ENCODE measurements around the gene EXOC6B. TPM values are rescaled to one million over a fixed set of nuclear protein-coding genes. Genes with fewer than 3 reads are reported as not detected.

The EXOC6B gene
- total and polyA plus RNA-seq, 11 donors = 18.4 to 192 (median 143) TPM

- 79 to 85% (median 83%) methylated on average over 2 of the region's 2 CpGs for WGBS, 4 donors
- H3K27me3 ChIP-seq = no peaks in the 10 kb centered on the region
- no peak overlapping the region for H3K27ac ChIP-seq
- ATAC-seq = peak in 3 of 4 donors; percentile 37 to 76 (median 70)
- TF ChIP-seq CTCF (IDR thresholded peaks at IDR 0.05) (peak in 1 of 12 donors; percentile 8), POLR2A (IDR thresholded peaks at IDR 0.05) (no peak)
- peaks cover 0 to 11% (median 3%) of the 10 kb centered on the region in 12 donors for H3K4me1 ChIP-seq
- DNase-seq = no peak
- no peaks in the 10 kb centered on the region for H3K36me3 ChIP-seq
- no peaks in the 10 kb centered on the region for H3K9me3 ChIP-seq
- H3K4me3 ChIP-seq = no peak overlapping the region
- intact Hi-C loops (cut with DNase I) = no loop called here
Observed at GRCh38 chr2:72198532-72199241, 627.1 kb downstream of the EXOC6B start.

- Histone ChIP-seq H3K36me3 (no peaks in the 10 kb centered on the region), H3K4me1 (no peaks in the 10 kb centered on the region), H3K27ac (no peak overlapping the region), H3K9me3 (no peaks in the 10 kb centered on the region), H3K27me3 (no peaks in the 10 kb centered on the region), H3K4me3 (no peak overlapping the region)
- intact Hi-C loops (cut with DNase I) = no loop called here
- ATAC-seq = no peak
- TF ChIP-seq POLR2A (IDR thresholded peaks at IDR 0.05) (no peak), CTCF (IDR thresholded peaks at IDR 0.05) (no peak)
- DNase-seq = no peak
Observed at GRCh38 chr2:72193723-72194122, 632.1 kb downstream of the EXOC6B start.

- WGBS, 4 donors = 83 to 94% (median 88%) methylated on average over 1 of the region's 1 CpG
- H3K27ac ChIP-seq = no peak overlapping the region
- ATAC-seq (no peak), DNase-seq (no peak)
- no peaks in the 10 kb centered on the region for H3K36me3 ChIP-seq
- intact Hi-C loops (cut with DNase I) = no loop called here
- no peak for TF ChIP-seq POLR2A (IDR thresholded peaks at IDR 0.05)
- no peak for TF ChIP-seq CTCF (IDR thresholded peaks at IDR 0.05)
- no peaks in the 10 kb centered on the region for H3K4me1 ChIP-seq
- no peak overlapping the region for H3K4me3 ChIP-seq
- H3K9me3 ChIP-seq = no peaks in the 10 kb centered on the region
- no peaks in the 10 kb centered on the region for H3K27me3 ChIP-seq
Observed at GRCh38 chr2:72191441-72191840, 634.4 kb downstream of the EXOC6B start.

GRCh38 chr2:72185206-72185605 lies 640.6 kb downstream of the EXOC6B start:
- WGBS, 4 donors = 54 to 68% (median 67%) methylated on average over 1 of the region's 1 CpG
- Histone ChIP-seq H3K27ac (no peak overlapping the region), H3K27me3 (no peaks in the 10 kb centered on the region), H3K4me1 (peaks cover 0 to 26% (median 7%) of the 10 kb centered on the region in 12 donors), H3K36me3 (peaks cover 0 to under 1% (median 0%) of the 10 kb centered on the region in 9 donors), H3K4me3 (no peak overlapping the region), H3K9me3 (peaks cover 0 to 2% (median 0%) of the 10 kb centered on the region in 12 donors)
- ATAC-seq = peak in 2 of 4 donors; percentile 21 to 23
- TF ChIP-seq CTCF (IDR thresholded peaks at IDR 0.05) (no peak), POLR2A (IDR thresholded peaks at IDR 0.05) (no peak)
- DNase-seq = no peak
- intact Hi-C loops (cut with DNase I) = no loop called here

All from heart left ventricle (tissue), 16 donors.